ENCODE measurements around the gene PEX5L. TPM values are rescaled to one million over a fixed set of nuclear protein-coding genes. Genes with fewer than 3 reads are reported as not detected.

Gene PEX5L
- total and polyA plus RNA-seq, 2 experiments from 2014 or later, result 0.13 to 0.63 TPM

DNA sequence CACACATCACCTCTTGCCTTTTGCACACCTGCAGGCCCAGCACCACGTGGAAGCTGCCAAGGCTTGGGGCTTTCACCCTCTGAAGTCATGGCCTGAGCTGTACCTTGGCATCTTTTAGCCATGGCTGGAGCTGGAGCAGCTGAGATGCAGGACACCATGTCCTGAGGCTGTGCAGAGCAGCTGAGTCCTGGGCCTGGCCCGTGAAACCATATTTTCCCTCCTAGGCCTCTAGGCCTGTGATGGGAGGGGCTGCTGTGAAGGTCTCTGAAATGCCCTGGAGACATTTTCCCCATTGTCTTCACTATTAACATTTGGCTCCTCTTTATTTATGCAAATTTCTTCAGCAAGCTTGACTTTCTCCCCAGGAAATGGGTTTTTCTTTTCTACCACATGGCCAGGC is 41.9 kb upstream of the PEX5L start:
- Histone ChIP-seq H3K9me3 (ENCODE audit: low read depth) (no peaks in the 10 kb centered on the region), H3K27me3 (no peaks in the 10 kb centered on the region), H3K4me2 (no peak overlapping the region), H3K4me3 (no peak overlapping the region), H3K4me1 (ENCODE audit: insufficient read depth) (no peaks in the 10 kb centered on the region), H4K20me1 (ENCODE audit: insufficient read depth, poor library complexity, severe bottlenecking) (no peaks in the 10 kb centered on the region), H3K27ac (no peak overlapping the region), H2AFZ (no peak overlapping the region), H3K36me3 (replicated peaks; ENCODE audit: insufficient read depth, low read depth) (no peaks in the 10 kb centered on the region), H3K9me2 (replicated peaks; ENCODE audit: insufficient read depth) (no peaks in the 10 kb centered on the region), H3K79me2 (no peaks in the 10 kb centered on the region)
- TF ChIP-seq EZH2 (IDR thresholded peaks at IDR 0.05; ENCODE audit: borderline replicate concordance), result no peak
- TF ChIP-seq CTCF (IDR thresholded peaks at IDR 0.05; ENCODE audit: poor library complexity), result no peak
- TF ChIP-seq EZH2phosphoT487 (IDR thresholded peaks at IDR 0.05; ENCODE audit: low read depth, severe bottlenecking, unreplicated experiment), result no peak
- DNase-seq (ENCODE audit: low spot score), result no peak
- WGBS (ENCODE audit: low lambda C conversion rate, missing lambda C conversion rate), result 48% methylated on average over 2 of the region's 2 CpGs

DNA sequence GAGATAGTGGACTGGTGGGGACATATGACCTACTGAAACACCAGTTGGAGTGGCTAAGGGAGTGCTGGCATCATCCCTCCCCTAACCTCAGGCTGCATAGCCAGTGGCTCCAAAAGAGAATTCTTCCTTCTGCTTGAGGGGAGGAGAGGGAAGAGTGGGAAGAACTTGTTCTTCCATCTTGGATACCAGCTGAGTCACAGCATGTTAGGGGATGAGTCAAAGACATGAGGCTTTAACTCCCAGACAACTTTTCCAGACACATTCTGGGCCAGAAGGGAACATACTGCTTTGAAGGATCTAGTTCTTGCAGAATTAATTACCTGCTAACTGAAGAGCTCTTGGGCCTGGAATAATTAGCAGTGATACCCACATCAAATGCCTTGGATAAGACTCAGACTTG is 36.8 kb upstream of the PEX5L start:
- DNase-seq (ENCODE audit: low spot score), result no peak
- H3K27ac ChIP-seq, result no peak overlapping the region
- no peak overlapping the region for H3K4me3 ChIP-seq
- H3K9me2 ChIP-seq (replicated peaks; ENCODE audit: insufficient read depth), result no peaks in the 10 kb centered on the region
- H3K4me2 ChIP-seq, result no peak overlapping the region
- no peaks in the 10 kb centered on the region for H3K4me1 ChIP-seq (ENCODE audit: insufficient read depth)
- no peaks in the 10 kb centered on the region for H3K27me3 ChIP-seq
- H4K20me1 ChIP-seq (ENCODE audit: insufficient read depth, poor library complexity, severe bottlenecking), result no peaks in the 10 kb centered on the region
- TF ChIP-seq EZH2phosphoT487 (IDR thresholded peaks at IDR 0.05; ENCODE audit: low read depth, severe bottlenecking, unreplicated experiment) (no peak), CTCF (IDR thresholded peaks at IDR 0.05; ENCODE audit: poor library complexity) (no peak), EZH2 (IDR thresholded peaks at IDR 0.05; ENCODE audit: borderline replicate concordance) (no peak)
- no peak overlapping the region for H2AFZ ChIP-seq
- H3K9me3 ChIP-seq (ENCODE audit: low read depth), result no peaks in the 10 kb centered on the region
- no peaks in the 10 kb centered on the region for H3K36me3 ChIP-seq (replicated peaks; ENCODE audit: insufficient read depth, low read depth)
- no peaks in the 10 kb centered on the region for H3K79me2 ChIP-seq

GRCh38 chr3:180072786-180073185 is 36.0 kb upstream of the PEX5L start:
- Histone ChIP-seq H3K9me3 (ENCODE audit: low read depth) (no peaks in the 10 kb centered on the region), H3K27me3 (no peaks in the 10 kb centered on the region), H3K79me2 (no peaks in the 10 kb centered on the region), H3K4me2 (no peak overlapping the region), H3K4me1 (ENCODE audit: insufficient read depth) (no peaks in the 10 kb centered on the region), H2AFZ (no peak overlapping the region), H3K36me3 (replicated peaks; ENCODE audit: insufficient read depth, low read depth) (no peaks in the 10 kb centered on the region), H3K4me3 (no peak overlapping the region), H4K20me1 (ENCODE audit: insufficient read depth, poor library complexity, severe bottlenecking) (no peaks in the 10 kb centered on the region), H3K27ac (no peak overlapping the region), H3K9me2 (replicated peaks; ENCODE audit: insufficient read depth) (no peaks in the 10 kb centered on the region)
- no peak for DNase-seq (ENCODE audit: low spot score)
- WGBS (ENCODE audit: low lambda C conversion rate, missing lambda C conversion rate), result 74% methylated on average over 1 of the region's 1 CpG
- TF ChIP-seq EZH2phosphoT487 (IDR thresholded peaks at IDR 0.05; ENCODE audit: low read depth, severe bottlenecking, unreplicated experiment) (no peak), EZH2 (IDR thresholded peaks at IDR 0.05; ENCODE audit: borderline replicate concordance) (no peak), CTCF (IDR thresholded peaks at IDR 0.05; ENCODE audit: poor library complexity) (no peak)

DNA sequence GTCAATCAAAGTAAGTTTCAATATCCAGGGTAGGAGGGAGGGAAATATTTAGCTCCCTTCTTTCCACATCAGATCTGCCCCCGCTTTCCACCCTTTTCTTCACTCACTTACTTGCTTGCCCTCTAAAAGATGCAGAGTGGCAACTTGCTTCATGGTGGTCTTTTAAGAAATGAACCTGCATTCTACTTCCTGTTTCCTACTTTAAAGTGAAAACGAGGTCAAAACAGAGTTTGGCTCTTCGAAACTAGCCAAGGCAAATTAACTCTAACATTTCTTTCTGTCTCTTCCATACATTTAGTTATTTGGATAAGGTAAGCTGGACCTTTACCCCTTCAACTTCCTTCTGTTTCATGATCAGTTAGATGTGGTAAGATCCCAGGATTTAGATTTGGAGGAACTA is 34.2 kb upstream of the PEX5L start:
- TF ChIP-seq EZH2phosphoT487 (IDR thresholded peaks at IDR 0.05; ENCODE audit: low read depth, severe bottlenecking, unreplicated experiment) (no peak), EZH2 (IDR thresholded peaks at IDR 0.05; ENCODE audit: borderline replicate concordance) (no peak), CTCF (IDR thresholded peaks at IDR 0.05; ENCODE audit: poor library complexity) (no peak)
- no peak overlapping the region for H3K4me2 ChIP-seq
- H2AFZ ChIP-seq, result no peak overlapping the region
- H3K4me3 ChIP-seq, result no peak overlapping the region
- H3K4me1 ChIP-seq (ENCODE audit: insufficient read depth), result no peaks in the 10 kb centered on the region
- no peaks in the 10 kb centered on the region for H3K27me3 ChIP-seq
- H3K27ac ChIP-seq, result no peak overlapping the region
- DNase-seq (ENCODE audit: low spot score), result no peak
- no peaks in the 10 kb centered on the region for H3K36me3 ChIP-seq (replicated peaks; ENCODE audit: insufficient read depth, low read depth)
- 83% methylated on average over 3 of the region's 3 CpGs for WGBS (ENCODE audit: low lambda C conversion rate, missing lambda C conversion rate)
- no peaks in the 10 kb centered on the region for H3K79me2 ChIP-seq
- no peaks in the 10 kb centered on the region for H3K9me3 ChIP-seq (ENCODE audit: low read depth)
- H3K9me2 ChIP-seq (replicated peaks; ENCODE audit: insufficient read depth), result no peaks in the 10 kb centered on the region
- no peaks in the 10 kb centered on the region for H4K20me1 ChIP-seq (ENCODE audit: insufficient read depth, poor library complexity, severe bottlenecking)
